GM23338 (cell line): Measurements from ENCODE around the gene KIT.

Experiments used
- EZH2 ChIP-seq: fragments of 200-600 bp; sonication (generic); IDR thresholded peaks from one replicate; pipeline ENCODE4 v1.8.0; 2017; ENCODE audit warnings: antibody characterized with exemption, mild to moderate bottlenecking, low read depth; ENCODE audit not compliant: unreplicated experiment
- EZH2phosphoT487 ChIP-seq: fragments of 200-600 bp; sonication (generic); IDR thresholded peaks from one replicate; pipeline ENCODE4 v1.8.1; 2018; ENCODE audit warnings: antibody characterized with exemption; ENCODE audit not compliant: unreplicated experiment
- POLR2AphosphoS5 ChIP-seq: IDR thresholded peaks from 2 replicates; pipeline ENCODE4 v1.6.1; 2016; ENCODE audit warnings: antibody characterized with exemption, low read depth
- REST ChIP-seq: IDR thresholded peaks from one replicate; pipeline ENCODE4 v1.6.1; 2018; ENCODE audit warnings: antibody characterized with exemption; ENCODE audit not compliant: unreplicated experiment
- TF ChIP-seq, protein P1 (sequence below), 2 experiments: fragments of 200-600 bp in 1 of 2; sonication (generic) in 1 of 2; conservative IDR thresholded peaks; 2 replicates each; pipeline versions ENCODE4 v1.5.1 to v1.6.1; 2016 to 2017; ENCODE audit warnings: antibody characterized with exemption in 2 of 2, low read depth in 2 of 2, mild to moderate bottlenecking in 2 of 2, moderate library complexity in 1 of 2

DNA sequence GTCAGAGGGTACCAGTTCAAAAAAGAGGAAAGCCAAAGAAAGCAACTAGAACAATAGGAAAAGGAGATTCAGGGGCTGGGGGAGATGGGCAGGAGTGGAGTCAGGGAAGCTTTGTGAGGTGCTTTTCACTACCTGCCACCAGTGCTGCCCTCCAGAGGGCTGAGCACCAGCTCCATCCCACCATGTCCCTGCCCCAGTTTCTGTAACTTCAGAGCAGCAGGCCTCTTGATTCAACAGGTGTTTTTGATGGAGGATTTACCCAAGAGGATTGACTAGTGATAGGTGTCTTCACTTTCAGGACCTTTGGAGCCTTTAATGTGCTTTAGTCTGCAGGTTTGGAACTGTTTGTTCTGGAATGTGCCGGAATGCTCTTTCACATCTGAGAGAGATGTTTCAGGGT is 12.1 kb downstream of the KIT start:
- TF ChIP-seq EZH2 (no peak), POLR2AphosphoS5 (no peak), EZH2phosphoT487 (no peak), REST (no peak)
- TF ChIP-seq, protein P1, sequence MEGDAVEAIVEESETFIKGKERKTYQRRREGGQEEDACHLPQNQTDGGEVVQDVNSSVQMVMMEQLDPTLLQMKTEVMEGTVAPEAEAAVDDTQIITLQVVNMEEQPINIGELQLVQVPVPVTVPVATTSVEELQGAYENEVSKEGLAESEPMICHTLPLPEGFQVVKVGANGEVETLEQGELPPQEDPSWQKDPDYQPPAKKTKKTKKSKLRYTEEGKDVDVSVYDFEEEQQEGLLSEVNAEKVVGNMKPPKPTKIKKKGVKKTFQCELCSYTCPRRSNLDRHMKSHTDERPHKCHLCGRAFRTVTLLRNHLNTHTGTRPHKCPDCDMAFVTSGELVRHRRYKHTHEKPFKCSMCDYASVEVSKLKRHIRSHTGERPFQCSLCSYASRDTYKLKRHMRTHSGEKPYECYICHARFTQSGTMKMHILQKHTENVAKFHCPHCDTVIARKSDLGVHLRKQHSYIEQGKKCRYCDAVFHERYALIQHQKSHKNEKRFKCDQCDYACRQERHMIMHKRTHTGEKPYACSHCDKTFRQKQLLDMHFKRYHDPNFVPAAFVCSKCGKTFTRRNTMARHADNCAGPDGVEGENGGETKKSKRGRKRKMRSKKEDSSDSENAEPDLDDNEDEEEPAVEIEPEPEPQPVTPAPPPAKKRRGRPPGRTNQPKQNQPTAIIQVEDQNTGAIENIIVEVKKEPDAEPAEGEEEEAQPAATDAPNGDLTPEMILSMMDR (conservative IDR thresholded peaks at IDR 0.05; ENCODE audit: low read depth in 2 of 2) = peak; percentile 32 to 44
